Endothelial cell of umbilical vein (primary cell): ENCODE measurements around the gene SLC35A1.

ENCODE experiments used
- CTCF ChIP-seq, 2 donors: IDR thresholded peaks; 1 replicate in 1 of 2; 2 replicates in 1 of 2; pipeline ENCODE4 v1.5.1; 2011; ENCODE audit warnings: low read length in 2 of 2, mild to moderate bottlenecking in 2 of 2, moderate library complexity in 2 of 2, control low read depth in 1 of 2, inconsistent platforms in 1 of 2, low read depth in 1 of 2; ENCODE audit not compliant: insufficient read depth in 1 of 2; ENCODE audit errors: extremely low read depth in 1 of 2
- EZH2 ChIP-seq: IDR thresholded peaks from 2 replicates; pipeline ENCODE4 v1.6.1; 2012; ENCODE audit warnings: borderline replicate concordance, low read depth, mild to moderate bottlenecking, moderate library complexity, low read length, inconsistent platforms; ENCODE audit not compliant: severe bottlenecking
- POLR2A ChIP-seq: IDR thresholded peaks from 2 replicates; pipeline ENCODE4 v1.6.1; 2012; ENCODE audit warnings: low read depth, mild to moderate bottlenecking, control low read depth, low read length
- POLR2AphosphoS5 ChIP-seq: IDR thresholded peaks from 2 replicates; pipeline ENCODE4 v1.6.1; 2012; ENCODE audit warnings: low read depth, mild to moderate bottlenecking, control low read depth, low read length, moderate library complexity; ENCODE audit not compliant: insufficient read depth

- no peak for TF ChIP-seq CTCF (IDR thresholded peaks at IDR 0.05; ENCODE audit: extremely low read depth in 1 of 2, insufficient read depth in 1 of 2, low read depth in 1 of 2, low read length in 2 of 2)
- TF ChIP-seq EZH2: no peak
- no peak for TF ChIP-seq POLR2A
- TF ChIP-seq POLR2AphosphoS5: no peak
Observed at GRCh38 chr6:87494761-87495422, 22.1 kb downstream of the SLC35A1 start.
